Brain microvascular endothelial cell (primary cell): ENCODE results near the gene GSG1L.

Experiments used
- DNase-seq: peaks from one replicate; pipeline ENCODE4 v3.0.0-alpha.2; 2020
- H3K27ac ChIP-seq: fragments of 250-450 bp; sonication (Bioruptor Pico); 2 replicates; pipeline ENCODE4 v1.5.1; 2020; ENCODE audit warnings: mild to moderate bottlenecking, moderate library complexity
- H3K27me3 ChIP-seq: fragments of 250-450 bp; sonication (Bioruptor Pico); replicated peaks from 2 replicates; pipeline ENCODE4 v1.5.1; 2020; ENCODE audit warnings: mild to moderate bottlenecking
- H3K36me3 ChIP-seq: fragments of 250-450 bp; sonication (Bioruptor Pico); replicated peaks from 2 replicates; pipeline ENCODE4 v1.5.1; 2020; ENCODE audit warnings: mild to moderate bottlenecking
- H3K4me3 ChIP-seq: 2 replicates; pipeline ENCODE4 v1.5.1; 2011; ENCODE audit warnings: low read depth, mild to moderate bottlenecking, control low read depth, low read length, moderate library complexity
- CTCF ChIP-seq: IDR thresholded peaks from 2 replicates; pipeline ENCODE4 v1.5.1; 2011; ENCODE audit warnings: low read depth, mild to moderate bottlenecking, moderate library complexity, low read length, control low read depth, inconsistent platforms; ENCODE audit errors: missing control alignments
- in situ Hi-C: cut with HindIII; loops from 2 replicates; pipeline ENCODE4 v1.10.0; 2017; ENCODE audit warnings: low sequenced_read_pairs, low pct_ligation_motif_present

GSG1L gene

GRCh38 chr16:27870116-27870798, 193.3 kb downstream of the GSG1L start:
- Histone ChIP-seq H3K27ac (no peak overlapping the region), H3K36me3 (no peaks in the 10 kb centered on the region), H3K4me3 (no peak overlapping the region), H3K27me3 (no peaks in the 10 kb centered on the region)
- no peak for DNase-seq
- no peak for TF ChIP-seq CTCF
- in situ Hi-C loops = no loop called here

GRCh38 chr16:27869411-27869810, 194.1 kb downstream of the GSG1L start:
- Histone ChIP-seq H3K4me3 (no peak overlapping the region), H3K27me3 (no peaks in the 10 kb centered on the region), H3K36me3 (no peaks in the 10 kb centered on the region), H3K27ac (no peak overlapping the region)
- no peak for DNase-seq
- in situ Hi-C loops = no loop called here
- TF ChIP-seq CTCF = no peak

- TF ChIP-seq CTCF = no peak
- DNase-seq = no peak
- in situ Hi-C loops = no loop called here
- Histone ChIP-seq H3K27ac (no peak overlapping the region), H3K27me3 (no peaks in the 10 kb centered on the region), H3K4me3 (no peak overlapping the region), H3K36me3 (no peaks in the 10 kb centered on the region)
Observed at GRCh38 chr16:27868180-27868579, 195.3 kb downstream of the GSG1L start.

- H3K27me3 ChIP-seq = no peaks in the 10 kb centered on the region
- no peak overlapping the region for H3K4me3 ChIP-seq
- H3K27ac ChIP-seq = no peak overlapping the region
- TF ChIP-seq CTCF = peak; percentile 72
- no peaks in the 10 kb centered on the region for H3K36me3 ChIP-seq
- in situ Hi-C loops = no loop called here
- peak; percentile 75 for DNase-seq
Observed at GRCh38 chr16:27867122-27868110, 196.1 kb downstream of the GSG1L start.

- no peak for TF ChIP-seq CTCF
- in situ Hi-C loops = no loop called here
- Histone ChIP-seq H3K27ac (no peak overlapping the region), H3K27me3 (no peaks in the 10 kb centered on the region), H3K4me3 (no peak overlapping the region), H3K36me3 (no peaks in the 10 kb centered on the region)
- no peak for DNase-seq
Observed at GRCh38 chr16:27863377-27863776, 200.1 kb downstream of the GSG1L start.
